ENCODE results near the gene ZNF618.

Gene ZNF618

GRCh38 chr9:114100536-114100935, 224.4 kb downstream of the ZNF618 start:
- CTCF ChIA-PET = no interaction called here

GRCh38 chr9:114102484-114102883, 226.4 kb downstream of the ZNF618 start:
- ChIA-PET POLR2A (no interaction called here), CTCF (interaction anchor here (1.5 kb wide), 1 partner anchor 188 kb away, joined by 4 read pairs; no protein-coding TSS in a partner anchor)
- no peak for DNase-seq
- Histone ChIP-seq H3K4me1 (ENCODE audit: control extremely low read depth in 1 of 4, control insufficient read depth in 4 of 4, insufficient read depth in 4 of 4, low read length in 3 of 4) (peaks cover 5 to 21% (median 11%) of the 10 kb centered on the region in 4 experiments), H3K36me3 (ENCODE audit: control insufficient read depth in 4 of 4, insufficient read depth in 4 of 4, low read length in 3 of 4) (no peaks in the 10 kb centered on the region), H3K9me3 (ENCODE audit: control extremely low read depth in 1 of 5, control insufficient read depth in 4 of 5, insufficient read depth in 2 of 5, low read depth in 1 of 5, low read length in 4 of 5) (peaks cover 0 to 11% (median 3%) of the 10 kb centered on the region in 5 experiments), H3K27ac (ENCODE audit: insufficient read depth in 1 of 2, low read depth in 1 of 2, low read length in 2 of 2, poor library complexity in 1 of 2, severe bottlenecking in 2 of 2) (no peak overlapping the region), H3K4me3 (ENCODE audit: control insufficient read depth in 1 of 7, extremely low read depth in 1 of 7, insufficient read depth in 4 of 7, low read depth in 2 of 7, low read length in 6 of 7) (no peak overlapping the region), H3K27me3 (replicated peaks in 2 of 5; ENCODE audit: control insufficient read depth in 4 of 5, insufficient read depth in 5 of 5, low read length in 4 of 5) (peaks cover 0 to 15% (median 14%) of the 10 kb centered on the region in 5 experiments)

More at GRCh38 chr9:114100536-114100935, 224.4 kb downstream of the ZNF618 start:
- Histone ChIP-seq H3K9me3 (ENCODE audit: control extremely low read depth in 1 of 5, control insufficient read depth in 4 of 5, insufficient read depth in 2 of 5, low read depth in 1 of 5, low read length in 4 of 5) (peaks cover 0 to 11% (median 3%) of the 10 kb centered on the region in 5 experiments), H3K27me3 (replicated peaks in 2 of 5; ENCODE audit: control insufficient read depth in 4 of 5, insufficient read depth in 5 of 5, low read length in 4 of 5) (peaks cover 0 to 32% (median 19%) of the 10 kb centered on the region in 5 experiments), H3K36me3 (ENCODE audit: control insufficient read depth in 4 of 4, insufficient read depth in 4 of 4, low read length in 3 of 4) (no peaks in the 10 kb centered on the region), H3K4me3 (ENCODE audit: control insufficient read depth in 1 of 7, extremely low read depth in 1 of 7, insufficient read depth in 4 of 7, low read depth in 2 of 7, low read length in 6 of 7) (no peak overlapping the region), H3K4me1 (ENCODE audit: control extremely low read depth in 1 of 4, control insufficient read depth in 4 of 4, insufficient read depth in 4 of 4, low read length in 3 of 4) (peaks cover 5 to 23% (median 12%) of the 10 kb centered on the region in 4 experiments), H3K27ac (ENCODE audit: insufficient read depth in 1 of 2, low read depth in 1 of 2, low read length in 2 of 2, poor library complexity in 1 of 2, severe bottlenecking in 2 of 2) (no peak overlapping the region)
- no CpG with 5 or more reads among the region's 1 CpG for WGBS (ENCODE audit: insufficient coverage)
- POLR2A ChIA-PET = no interaction called here
- DNase-seq = peak in 2 of 3 donors; percentile 14 to 15

- Histone ChIP-seq H3K27ac (ENCODE audit: insufficient read depth in 1 of 2, low read depth in 1 of 2, low read length in 2 of 2, poor library complexity in 1 of 2, severe bottlenecking in 2 of 2) (no peak overlapping the region), H3K4me1 (ENCODE audit: control extremely low read depth in 1 of 4, control insufficient read depth in 4 of 4, insufficient read depth in 4 of 4, low read length in 3 of 4) (peaks cover 0 to 4% (median 3%) of the 10 kb centered on the region in 4 experiments), H3K4me3 (ENCODE audit: control insufficient read depth in 1 of 7, extremely low read depth in 1 of 7, insufficient read depth in 4 of 7, low read depth in 2 of 7, low read length in 6 of 7) (no peak overlapping the region), H3K36me3 (ENCODE audit: control insufficient read depth in 4 of 4, insufficient read depth in 4 of 4, low read length in 3 of 4) (no peaks in the 10 kb centered on the region), H3K9me3 (ENCODE audit: control extremely low read depth in 1 of 5, control insufficient read depth in 4 of 5, insufficient read depth in 2 of 5, low read depth in 1 of 5, low read length in 4 of 5) (peaks cover 0 to 11% (median 3%) of the 10 kb centered on the region in 5 experiments), H3K27me3 (replicated peaks in 2 of 5; ENCODE audit: control insufficient read depth in 4 of 5, insufficient read depth in 5 of 5, low read length in 4 of 5) (peaks cover 0 to 3% (median 0%) of the 10 kb centered on the region in 5 experiments)
- ChIA-PET POLR2A (no interaction called here), CTCF (interaction anchor here (5.1 to 6.3 kb wide), 2 partner anchors 51 to 186 kb away, joined by 19 to 90 read pairs; partner anchors contain the start of gene COL27A1)
- whole genome bisulfite sequencing (ENCODE audit: insufficient coverage) = 94% methylated on average over 3 of the region's 5 CpGs
- no peak for DNase-seq
Measured at GRCh38 chr9:114105236-114105635, 229.1 kb downstream of the ZNF618 start.
